ENCODE measurements around the gene GFPT2.

GFPT2 gene

GRCh38 chr5:180283026-180283615 is 70.0 kb downstream of the GFPT2 start:
- no peak for DNase-seq (ENCODE audit: low spot score)

- no peak for DNase-seq (ENCODE audit: low spot score)
Observed at GRCh38 chr5:180282281-180282680, 70.9 kb downstream of the GFPT2 start.

- no peak for DNase-seq (ENCODE audit: low spot score)
Observed at GRCh38 chr5:180281706-180282105, 71.4 kb downstream of the GFPT2 start.

- DNase-seq (ENCODE audit: low spot score) = no peak
Observed at GRCh38 chr5:180274695-180275094, 78.4 kb downstream of the GFPT2 start.

GRCh38 chr5:180271221-180271620 is 81.9 kb downstream of the GFPT2 start:
- DNase-seq (ENCODE audit: low spot score) = no peak

- DNase-seq (ENCODE audit: low spot score) = no peak
Observed at GRCh38 chr5:180259260-180259611, 93.9 kb downstream of the GFPT2 start.

- no peak for DNase-seq (ENCODE audit: low spot score)
Observed at GRCh38 chr5:180253036-180253824, 99.9 kb downstream of the GFPT2 start.

- DNase-seq (ENCODE audit: low spot score) = no peak
Observed at GRCh38 chr5:180251887-180252286, 101.2 kb downstream of the GFPT2 start.

GRCh38 chr5:180251141-180251540 is 102.0 kb downstream of the GFPT2 start:
- no peak for DNase-seq (ENCODE audit: low spot score)
